ENCODE data around the gene HSD17B10.
"Not testable (repeated sequence)": the region's sequence is repeated elsewhere in the genome, so short reads cannot be mapped to it uniquely, and the experiment has no call there.

HSD17B10 gene

GRCh38 chrX:53421772-53422085 is 12.4 kb downstream of the HSD17B10 start:
- Histone ChIP-seq H3K27ac (peak overlapping the region; percentile 98), H3K9me3 (ENCODE audit: severe bottlenecking) (no peaks in the 10 kb centered on the region), H3K27me3 (ENCODE audit: insufficient read depth, low read depth, severe bottlenecking) (no peaks in the 10 kb centered on the region), H3K36me3 (peaks cover 40% of the 10 kb centered on the region), H3K4me3 (ENCODE audit: low read depth, low read length) (peak overlapping the region; percentile 87)
- DNase-seq = no peak
- no peak for TF ChIP-seq CTCF (IDR thresholded peaks at IDR 0.05; ENCODE audit: low read depth, low read length)

GRCh38 chrX:53421125-53421524 is 13.0 kb downstream of the HSD17B10 start:
- peak overlapping the region; percentile 98 for H3K27ac ChIP-seq
- TF ChIP-seq CTCF (IDR thresholded peaks at IDR 0.05; ENCODE audit: low read depth, low read length) = no peak
- no peak for DNase-seq

GRCh38 chrX:53420351-53420750 is 13.8 kb downstream of the HSD17B10 start:
- H3K27ac ChIP-seq; H3K4me3 ChIP-seq (ENCODE audit: low read depth, low read length); H3K9me3 ChIP-seq (ENCODE audit: severe bottlenecking); DNase-seq; H3K27me3 ChIP-seq (ENCODE audit: insufficient read depth, low read depth, severe bottlenecking): not testable (repeated sequence)
- peaks cover 45% of the 10 kb centered on the region for H3K36me3 ChIP-seq

More at GRCh38 chrX:53421125-53421524, 13.0 kb downstream of the HSD17B10 start:
- Histone ChIP-seq H3K9me3 (ENCODE audit: severe bottlenecking) (no peaks in the 10 kb centered on the region), H3K4me3 (ENCODE audit: low read depth, low read length) (peak overlapping the region; percentile 87), H3K27me3 (ENCODE audit: insufficient read depth, low read depth, severe bottlenecking) (no peaks in the 10 kb centered on the region), H3K36me3 (peaks cover 45% of the 10 kb centered on the region)

GRCh38 chrX:53412446-53412845 is 21.7 kb downstream of the HSD17B10 start:
- TF ChIP-seq CTCF (IDR thresholded peaks at IDR 0.05; ENCODE audit: low read depth, low read length) = no peak
- H3K27ac ChIP-seq = no peak overlapping the region
- H3K27me3 ChIP-seq (ENCODE audit: insufficient read depth, low read depth, severe bottlenecking) = no peaks in the 10 kb centered on the region
- peaks cover 83% of the 10 kb centered on the region for H3K36me3 ChIP-seq
- no peak for DNase-seq
- no peak overlapping the region for H3K4me3 ChIP-seq (ENCODE audit: low read depth, low read length)
- H3K9me3 ChIP-seq (ENCODE audit: severe bottlenecking) = no peaks in the 10 kb centered on the region

- Histone ChIP-seq H3K4me3 (ENCODE audit: low read depth, low read length) (no peak overlapping the region), H3K36me3 (peaks cover 95% of the 10 kb centered on the region), H3K27ac (no peak overlapping the region), H3K27me3 (ENCODE audit: insufficient read depth, low read depth, severe bottlenecking) (no peaks in the 10 kb centered on the region), H3K9me3 (ENCODE audit: severe bottlenecking) (no peaks in the 10 kb centered on the region)
- DNase-seq = no peak
- no peak for TF ChIP-seq CTCF (IDR thresholded peaks at IDR 0.05; ENCODE audit: low read depth, low read length)
These were observed 30.6 kb downstream of the HSD17B10 start for GRCh38 chrX:53403535-53403934.

GRCh38 chrX:53398216-53398615 is 36.0 kb downstream of the HSD17B10 start:
- H3K4me3 ChIP-seq (ENCODE audit: low read depth, low read length) = no peak overlapping the region
- TF ChIP-seq CTCF (IDR thresholded peaks at IDR 0.05; ENCODE audit: low read depth, low read length) = no peak
- no peak for DNase-seq
- peaks cover 90% of the 10 kb centered on the region for H3K36me3 ChIP-seq
- H3K27me3 ChIP-seq (ENCODE audit: insufficient read depth, low read depth, severe bottlenecking) = no peaks in the 10 kb centered on the region
- H3K9me3 ChIP-seq (ENCODE audit: severe bottlenecking) = no peaks in the 10 kb centered on the region
- no peak overlapping the region for H3K27ac ChIP-seq

Data from WERI-Rb-1 (cell line).